ENCODE results near the gene CLSTN2. TPM values are rescaled to one million over a fixed set of nuclear protein-coding genes. Genes with fewer than 3 reads are reported as not detected.

CLSTN2 gene
- total and polyA plus RNA-seq, 9 donors, result 28.9 to 263 (median 134) TPM

GRCh38 chr3:140078940-140079339, 144.0 kb downstream of the CLSTN2 start:
- H3K27me3 ChIP-seq, result no peaks in the 10 kb centered on the region
- H3K9me3 ChIP-seq, result no peaks in the 10 kb centered on the region
- DNase-seq, result no peak
- 96% methylated on average over 1 of the region's 1 CpG for whole genome bisulfite sequencing, 3 donors
- no peak overlapping the region for H3K27ac ChIP-seq
- no peaks in the 10 kb centered on the region for H3K4me1 ChIP-seq (ENCODE audit: insufficient read depth)
- intact Hi-C loops (cut with DNase I), result no loop called here
- TF ChIP-seq POLR2A (IDR thresholded peaks at IDR 0.05), result no peak
- no peak for TF ChIP-seq EP300 (IDR thresholded peaks at IDR 0.05)
- TF ChIP-seq CTCF (IDR thresholded peaks at IDR 0.05), result no peak
- no peak overlapping the region for H3K4me3 ChIP-seq
- H3K36me3 ChIP-seq, result no peaks in the 10 kb centered on the region

DNA sequence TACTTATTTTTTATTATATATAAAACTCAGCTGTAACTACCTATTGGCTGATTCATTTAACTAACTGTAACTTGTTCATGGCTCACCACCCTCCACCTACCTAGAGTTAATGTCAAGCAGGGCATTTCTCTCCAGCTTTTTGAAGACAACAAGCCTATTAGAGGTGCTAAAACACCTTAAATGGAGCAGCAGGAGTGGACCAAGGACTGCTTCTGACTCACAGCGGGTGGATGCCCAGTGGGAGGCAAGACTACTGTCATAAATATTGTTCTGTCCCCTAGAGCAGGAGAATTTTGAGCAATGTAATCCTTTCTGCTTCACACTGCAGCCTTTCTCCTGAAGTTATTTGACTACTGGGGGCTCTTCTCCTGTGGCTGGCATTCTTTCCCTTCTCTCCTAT, 146.9 kb downstream of the CLSTN2 start:
- TF ChIP-seq EP300 (IDR thresholded peaks at IDR 0.05) (no peak), POLR2A (IDR thresholded peaks at IDR 0.05) (no peak), CTCF (IDR thresholded peaks at IDR 0.05) (no peak)
- Histone ChIP-seq H3K27me3 (no peaks in the 10 kb centered on the region), H3K4me1 (ENCODE audit: insufficient read depth) (no peaks in the 10 kb centered on the region), H3K27ac (no peak overlapping the region), H3K4me3 (no peak overlapping the region), H3K36me3 (no peaks in the 10 kb centered on the region), H3K9me3 (no peaks in the 10 kb centered on the region)
- 79 to 92% (median 82%) methylated on average over 1 of the region's 1 CpG for WGBS, 3 donors
- intact Hi-C loops (cut with DNase I), result no loop called here
- no peak for DNase-seq

DNA sequence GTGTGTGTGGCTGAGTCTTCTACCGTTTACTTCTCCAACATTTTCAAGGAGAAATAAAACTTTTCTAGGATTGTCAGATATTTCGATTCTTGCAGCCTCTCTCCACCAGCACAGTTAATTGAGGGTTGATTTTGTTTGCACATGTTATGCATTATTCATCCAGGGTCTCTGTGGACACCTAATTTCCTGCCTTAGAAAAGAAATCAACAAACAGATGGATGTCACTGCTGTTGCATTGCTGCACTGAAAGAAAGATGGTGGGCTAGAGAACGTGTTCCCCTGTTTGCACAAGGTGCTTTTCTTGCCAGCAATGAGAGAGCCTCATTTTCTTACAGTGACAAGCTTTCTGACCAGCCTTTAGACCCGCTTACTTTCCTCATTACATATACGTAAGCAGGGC, 150.0 kb downstream of the CLSTN2 start:
- H3K4me3 ChIP-seq, result no peak overlapping the region
- intact Hi-C loops (cut with DNase I), result no loop called here

GRCh38 chr3:140086642-140087041, 151.7 kb downstream of the CLSTN2 start:
- Histone ChIP-seq H3K4me1 (ENCODE audit: insufficient read depth) (no peaks in the 10 kb centered on the region), H3K36me3 (no peaks in the 10 kb centered on the region), H3K27ac (no peak overlapping the region), H3K9me3 (no peaks in the 10 kb centered on the region), H3K4me3 (no peak overlapping the region), H3K27me3 (no peaks in the 10 kb centered on the region)
- WGBS, 3 donors, result 83 to 94% (median 93%) methylated on average over 1 of the region's 1 CpG
- intact Hi-C loops (cut with DNase I), result no loop called here
- TF ChIP-seq EP300 (IDR thresholded peaks at IDR 0.05), result no peak
- TF ChIP-seq POLR2A (IDR thresholded peaks at IDR 0.05), result no peak
- TF ChIP-seq CTCF (IDR thresholded peaks at IDR 0.05), result no peak
- no peak for DNase-seq

More for the DNA sequence above, 150.0 kb downstream of the CLSTN2 start:
- H3K9me3 ChIP-seq, result no peaks in the 10 kb centered on the region
- no peaks in the 10 kb centered on the region for H3K4me1 ChIP-seq (ENCODE audit: insufficient read depth)
- no peaks in the 10 kb centered on the region for H3K36me3 ChIP-seq
- no peak for DNase-seq
- TF ChIP-seq EP300 (IDR thresholded peaks at IDR 0.05) (no peak), CTCF (IDR thresholded peaks at IDR 0.05) (no peak), POLR2A (IDR thresholded peaks at IDR 0.05) (no peak)
- H3K27ac ChIP-seq, result no peak overlapping the region
- WGBS, 3 donors, result 83 to 88% (median 88%) methylated on average over 5 of the region's 5 CpGs
- no peaks in the 10 kb centered on the region for H3K27me3 ChIP-seq

GRCh38 chr3:140088058-140088457, 153.1 kb downstream of the CLSTN2 start:
- 86 to 88% (median 86%) methylated on average over 3 of the region's 3 CpGs for WGBS, 3 donors
- TF ChIP-seq CTCF (IDR thresholded peaks at IDR 0.05), result no peak
- no peak for TF ChIP-seq EP300 (IDR thresholded peaks at IDR 0.05)
- no peak for TF ChIP-seq POLR2A (IDR thresholded peaks at IDR 0.05)
- H3K4me1 ChIP-seq (ENCODE audit: insufficient read depth), result peaks cover 1% of the 10 kb centered on the region

More at GRCh38 chr3:140088058-140088457, 153.1 kb downstream of the CLSTN2 start:
- no peak for DNase-seq
- no peak overlapping the region for H3K4me3 ChIP-seq
- no peaks in the 10 kb centered on the region for H3K27me3 ChIP-seq
- no peaks in the 10 kb centered on the region for H3K36me3 ChIP-seq
- no peak overlapping the region for H3K27ac ChIP-seq
- intact Hi-C loops (cut with DNase I), result no loop called here
- H3K9me3 ChIP-seq, result no peaks in the 10 kb centered on the region
